Measurements from ENCODE around the gene HIRA. TPM values are rescaled to one million over a fixed set of nuclear protein-coding genes. Genes with fewer than 3 reads are reported as not detected.

The HIRA gene
- polyA plus RNA-seq, 3 donors, result 35.7 to 37.1 (median 36.0) TPM

DNA sequence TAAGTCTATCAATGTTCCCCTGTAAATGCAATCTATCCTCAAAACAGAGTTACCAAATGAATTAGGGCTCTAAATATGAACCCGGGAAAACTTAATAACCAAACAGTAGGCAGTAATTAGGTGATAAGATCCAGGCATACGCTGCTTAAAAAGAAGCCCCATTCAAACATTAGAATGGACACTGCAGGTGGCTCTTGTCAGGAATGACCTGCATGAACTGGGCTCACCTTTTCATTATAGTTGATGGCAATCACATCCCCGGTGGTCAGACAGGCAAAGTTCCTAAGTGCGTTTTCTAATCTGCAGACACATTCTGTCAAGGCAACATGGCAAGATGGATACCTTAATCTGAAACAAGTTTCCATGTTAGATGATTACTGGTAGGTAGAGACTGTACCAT is 33.4 kb upstream of the HIRA start:
- no peak for DNase-seq

DNA sequence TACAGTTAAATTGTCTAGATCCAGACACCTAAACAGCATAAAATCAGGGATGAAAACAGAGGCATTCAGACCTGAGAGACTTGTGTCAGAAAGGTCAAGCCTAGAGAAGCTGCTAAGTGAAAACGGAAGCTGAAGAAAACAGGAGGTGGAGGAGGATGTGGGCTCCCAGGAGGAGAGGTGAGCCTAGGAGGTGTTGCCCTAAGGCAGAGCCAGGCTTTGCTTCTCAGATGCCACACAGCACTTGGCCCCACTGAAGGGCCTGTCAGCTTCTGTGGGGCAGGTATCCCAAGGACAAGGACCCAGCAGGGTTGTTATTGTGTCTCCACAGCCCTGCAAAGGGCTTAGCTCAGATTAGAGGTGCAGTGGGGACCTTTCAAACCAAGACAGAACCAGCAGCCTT is 33.0 kb upstream of the HIRA start:
- no peak for DNase-seq

DNA sequence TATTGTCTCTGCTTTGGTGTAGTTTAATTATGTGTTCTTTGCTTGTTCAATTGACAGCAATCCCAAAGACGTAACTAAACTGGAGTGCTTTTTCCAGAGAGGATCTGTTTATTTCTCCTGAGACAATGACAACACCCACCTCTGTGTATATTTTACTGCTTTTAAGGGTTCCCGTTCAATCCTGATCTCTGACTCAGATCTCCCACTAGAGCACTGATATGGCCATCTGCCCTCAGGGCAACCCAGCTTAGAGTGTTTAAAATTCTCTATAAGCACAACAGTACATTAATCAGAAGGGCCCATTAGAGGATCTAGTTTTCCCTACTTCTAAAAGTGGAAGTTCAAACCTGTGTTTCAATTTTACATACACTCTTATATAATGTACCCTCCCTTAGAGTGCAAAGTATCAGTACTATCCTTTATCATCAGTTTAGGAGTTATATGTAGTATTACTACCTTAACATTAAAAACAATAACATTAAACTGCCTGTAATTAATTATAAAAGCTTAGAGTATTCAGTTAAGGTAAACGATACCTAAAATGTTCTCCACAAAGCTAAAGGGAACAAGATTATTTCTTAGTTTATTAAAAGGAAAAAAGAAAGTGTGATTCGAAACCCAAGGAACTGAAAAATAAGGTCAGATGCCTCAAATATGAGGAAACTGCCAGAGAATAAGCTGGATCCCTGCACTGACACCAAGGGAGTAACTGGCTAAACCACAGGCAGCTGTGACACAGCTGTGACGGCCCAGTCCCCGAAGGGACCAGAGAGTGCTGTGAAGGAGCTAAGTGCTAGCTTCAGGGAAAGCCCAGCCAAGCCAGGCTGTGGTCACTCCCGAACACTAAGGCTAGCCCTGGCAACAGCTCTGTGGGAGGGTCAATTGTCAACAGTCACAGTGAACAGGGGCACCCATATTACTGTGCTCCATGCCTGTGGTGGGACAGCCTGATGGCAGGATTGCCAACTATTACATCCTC is 32.2 kb upstream of the HIRA start:
- DNase-seq, result no peak

DNA sequence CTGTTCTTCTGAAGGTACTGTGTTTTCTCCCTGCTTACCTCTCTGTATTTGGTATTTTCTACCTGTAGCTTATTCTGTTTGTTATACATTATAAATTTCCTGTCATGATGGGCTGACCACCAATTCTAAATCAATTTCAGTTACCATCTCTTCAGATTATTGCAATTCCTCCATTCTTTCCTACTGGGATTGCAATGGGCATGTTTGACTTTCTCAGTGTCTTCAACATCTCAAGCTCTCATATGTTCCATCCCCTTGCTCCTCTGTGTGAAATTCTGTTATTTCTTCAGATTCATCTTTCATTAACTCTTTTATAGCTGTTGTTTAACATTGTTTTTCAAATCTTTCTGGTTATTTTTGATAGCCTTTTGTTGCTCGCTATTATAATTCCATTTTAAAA is 31.5 kb upstream of the HIRA start:
- no peak for DNase-seq

DNA sequence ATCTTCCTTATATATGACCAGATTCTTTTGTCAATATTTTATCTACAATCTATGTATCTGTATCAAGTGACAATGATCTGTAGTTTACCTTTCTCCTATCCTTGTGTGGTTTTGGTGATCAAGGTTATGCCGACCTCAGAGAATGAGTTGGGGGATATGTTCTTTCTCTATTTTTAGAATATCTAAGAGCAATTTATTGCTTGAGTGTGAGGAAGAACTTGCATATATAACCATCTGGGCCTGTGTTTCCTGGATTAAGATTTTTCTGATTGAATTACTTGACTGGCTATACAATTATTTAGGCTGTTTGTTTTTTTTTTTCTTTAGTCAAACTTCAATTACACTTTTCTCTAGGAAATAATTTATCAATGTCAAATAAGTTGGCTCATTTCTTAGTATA is 30.0 kb upstream of the HIRA start:
- no peak for DNase-seq

DNA sequence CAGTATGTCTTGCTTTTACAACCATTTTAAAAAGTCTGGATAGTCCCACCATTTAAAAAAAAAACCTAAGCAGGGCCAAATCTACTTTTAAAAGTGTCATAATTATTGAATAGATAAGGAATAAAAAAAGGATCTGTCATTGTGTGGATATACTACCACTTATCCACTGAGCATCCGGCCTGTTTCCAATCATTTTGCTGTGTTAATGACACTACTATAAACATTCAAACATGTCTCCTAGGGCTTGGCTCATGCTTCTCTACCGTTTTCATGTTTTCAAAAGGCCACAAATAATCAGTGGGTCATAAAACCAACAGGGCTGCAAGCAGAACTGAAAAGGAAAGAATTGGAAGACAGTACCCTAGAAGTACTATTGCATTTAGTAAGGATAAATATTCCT is 28.5 kb upstream of the HIRA start:
- DNase-seq, result no peak

DNA sequence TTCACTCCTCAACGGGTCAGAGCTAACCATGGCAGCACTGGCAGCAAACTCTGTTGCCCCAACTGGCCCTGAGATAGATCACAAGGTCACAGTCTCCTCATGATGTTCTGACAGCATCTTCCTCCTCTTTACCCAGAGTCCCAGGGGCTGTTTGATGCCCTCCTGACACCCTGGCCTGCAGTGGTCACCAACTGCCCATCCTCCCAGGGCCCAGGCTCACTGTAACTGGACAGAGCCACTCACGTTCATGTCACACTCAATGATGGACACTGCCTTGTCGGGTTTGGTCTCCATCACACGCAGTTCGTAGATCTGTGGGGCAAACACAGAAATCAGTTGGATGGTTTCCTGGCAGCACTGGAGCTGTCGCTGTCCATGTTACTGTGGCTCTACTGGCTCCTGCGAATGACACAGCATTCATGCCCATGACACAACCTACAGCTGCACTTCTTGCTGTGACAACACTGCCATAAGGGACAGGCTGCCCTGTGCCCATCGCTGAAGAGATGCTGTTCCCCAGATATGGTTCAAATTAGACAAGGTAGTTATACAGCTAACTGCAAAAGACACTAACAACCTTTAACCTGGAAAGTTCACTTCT is 26.4 kb upstream of the HIRA start:
- DNase-seq, result no peak

DNA sequence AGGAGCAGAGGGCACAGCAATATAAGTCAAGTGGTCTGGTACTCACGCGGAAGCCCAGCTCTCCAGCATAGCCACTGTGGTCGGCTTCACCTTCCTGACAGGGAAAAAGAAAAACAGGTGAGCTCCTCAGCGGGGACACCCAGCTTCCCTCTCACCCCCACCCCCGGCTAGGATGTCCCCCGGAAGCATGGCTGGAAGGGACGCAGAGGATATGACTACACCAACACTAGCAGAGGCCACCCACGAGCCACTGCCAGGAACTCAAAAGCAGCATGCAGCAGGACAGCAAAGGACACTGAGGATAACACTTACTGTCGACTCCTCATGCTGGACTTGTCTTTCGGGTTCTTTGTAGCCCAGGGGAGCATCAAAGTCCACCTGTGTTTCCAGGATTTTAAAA is 25.0 kb upstream of the HIRA start:
- no peak for DNase-seq

DNA sequence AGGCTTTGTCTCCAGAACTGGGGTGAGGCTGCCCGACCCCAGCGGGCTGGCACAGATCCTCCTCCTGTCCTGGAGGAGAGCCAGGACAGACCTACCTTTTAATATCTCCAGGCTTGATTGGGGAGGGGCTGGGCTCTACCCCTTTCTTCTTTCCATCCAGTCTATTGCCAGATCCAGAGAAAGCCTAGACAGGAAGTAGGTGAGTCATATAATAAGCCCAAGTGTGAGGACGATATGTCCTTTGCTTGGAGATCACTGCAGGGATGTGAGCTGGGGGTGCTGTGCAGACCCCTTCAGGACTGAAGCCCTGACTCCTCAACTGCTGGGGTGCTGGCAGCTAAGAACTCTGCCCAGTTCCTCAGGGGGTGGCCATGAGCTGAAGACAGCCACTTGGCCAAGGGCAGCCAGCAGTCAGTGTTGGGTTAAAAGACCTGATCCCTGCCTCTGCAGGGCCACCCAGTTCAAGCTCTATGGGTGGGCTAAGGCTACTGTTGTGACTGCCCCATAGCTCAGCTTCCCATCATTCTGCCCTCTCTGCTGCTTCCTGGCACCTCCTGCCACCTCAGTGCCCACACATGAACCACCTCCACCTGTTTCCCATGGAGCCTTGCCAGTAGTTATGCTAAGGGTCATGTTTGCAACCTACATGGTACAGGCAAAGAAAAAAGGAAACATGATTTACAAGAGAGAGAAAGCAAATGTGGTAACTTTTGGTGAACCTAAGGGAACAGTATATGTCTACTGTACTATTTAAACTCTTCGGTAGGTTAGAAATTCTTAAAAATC is 24.2 kb upstream of the HIRA start:
- no peak for DNase-seq

DNA sequence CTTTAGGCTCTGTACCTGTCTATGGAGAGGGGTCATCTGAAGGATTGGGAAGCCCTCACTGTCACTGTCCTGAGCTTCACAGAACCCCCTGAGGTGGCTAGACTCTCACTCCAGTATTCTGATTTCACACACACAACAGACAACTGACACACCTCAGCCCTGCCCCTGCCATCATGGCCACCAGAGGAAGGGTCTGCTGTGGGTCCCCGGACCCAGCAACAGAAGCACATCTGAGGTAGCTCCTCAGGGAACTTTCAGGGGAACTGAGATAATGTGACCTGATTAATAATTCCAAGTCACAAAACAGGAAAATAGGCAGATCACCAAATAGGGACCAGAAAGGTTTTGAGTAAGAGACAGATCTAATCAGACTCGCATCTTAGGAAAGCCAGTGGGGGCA is 23.5 kb upstream of the HIRA start:
- DNase-seq, result no peak

DNA sequence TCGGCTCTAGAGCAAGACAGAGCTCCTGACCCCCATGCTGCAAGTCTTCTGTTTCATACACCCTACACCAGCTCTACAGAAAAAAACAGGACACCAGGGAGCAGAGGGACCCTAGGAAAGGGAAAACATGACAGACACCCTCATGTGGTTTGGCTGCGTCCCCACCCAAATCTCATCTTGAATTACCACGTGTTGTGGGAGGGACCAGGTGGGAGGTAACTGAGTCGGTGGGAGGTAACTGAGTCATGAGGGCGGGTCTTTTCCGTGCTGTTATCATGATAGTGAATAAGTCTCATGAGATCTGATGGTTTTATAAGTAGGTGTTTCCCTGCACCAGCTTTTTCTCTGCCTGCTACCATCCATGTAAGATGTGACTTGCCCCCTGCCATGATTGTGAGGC is 22.6 kb upstream of the HIRA start:
- no peak for DNase-seq

DNA sequence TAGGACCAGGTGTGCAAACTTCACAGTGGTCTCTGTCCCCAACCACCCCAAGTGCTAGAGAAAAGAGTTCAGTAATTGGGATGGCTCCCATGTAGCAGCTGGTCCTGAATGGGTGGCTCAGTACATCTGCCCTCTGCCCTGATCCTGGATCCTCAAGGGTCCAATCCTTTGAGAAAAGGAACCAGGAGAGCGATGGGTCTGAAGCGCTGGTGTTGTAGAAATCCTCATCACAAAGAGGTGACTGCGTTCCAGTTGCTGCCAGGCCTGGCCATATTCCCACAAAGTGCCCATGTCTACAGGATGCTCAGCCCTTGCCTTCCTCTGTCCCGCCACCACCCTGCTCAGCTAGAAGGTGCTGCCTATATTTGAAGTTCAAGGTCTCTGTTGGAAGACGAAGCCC is 22.2 kb upstream of the HIRA start:
- DNase-seq, result no peak

DNA sequence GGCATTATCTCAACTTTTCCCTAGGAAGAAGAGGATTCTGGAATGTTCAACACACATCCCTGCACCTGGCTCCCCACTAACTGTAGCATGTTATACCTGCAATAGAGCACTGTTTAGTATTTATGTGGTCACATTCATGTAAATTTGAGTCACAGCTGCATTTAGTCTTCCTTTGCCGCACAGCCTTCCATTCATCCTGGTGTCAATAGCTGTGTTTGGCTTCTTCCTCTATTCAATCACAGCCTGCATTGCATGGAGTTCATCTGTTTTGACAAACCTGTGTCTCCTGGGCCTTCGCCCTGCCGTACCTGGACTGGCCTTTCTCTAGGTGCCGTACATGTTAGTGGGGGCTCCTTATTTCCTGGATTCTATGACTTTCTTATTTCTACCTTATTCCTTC is 20.0 kb upstream of the HIRA start:
- no peak for DNase-seq

DNA sequence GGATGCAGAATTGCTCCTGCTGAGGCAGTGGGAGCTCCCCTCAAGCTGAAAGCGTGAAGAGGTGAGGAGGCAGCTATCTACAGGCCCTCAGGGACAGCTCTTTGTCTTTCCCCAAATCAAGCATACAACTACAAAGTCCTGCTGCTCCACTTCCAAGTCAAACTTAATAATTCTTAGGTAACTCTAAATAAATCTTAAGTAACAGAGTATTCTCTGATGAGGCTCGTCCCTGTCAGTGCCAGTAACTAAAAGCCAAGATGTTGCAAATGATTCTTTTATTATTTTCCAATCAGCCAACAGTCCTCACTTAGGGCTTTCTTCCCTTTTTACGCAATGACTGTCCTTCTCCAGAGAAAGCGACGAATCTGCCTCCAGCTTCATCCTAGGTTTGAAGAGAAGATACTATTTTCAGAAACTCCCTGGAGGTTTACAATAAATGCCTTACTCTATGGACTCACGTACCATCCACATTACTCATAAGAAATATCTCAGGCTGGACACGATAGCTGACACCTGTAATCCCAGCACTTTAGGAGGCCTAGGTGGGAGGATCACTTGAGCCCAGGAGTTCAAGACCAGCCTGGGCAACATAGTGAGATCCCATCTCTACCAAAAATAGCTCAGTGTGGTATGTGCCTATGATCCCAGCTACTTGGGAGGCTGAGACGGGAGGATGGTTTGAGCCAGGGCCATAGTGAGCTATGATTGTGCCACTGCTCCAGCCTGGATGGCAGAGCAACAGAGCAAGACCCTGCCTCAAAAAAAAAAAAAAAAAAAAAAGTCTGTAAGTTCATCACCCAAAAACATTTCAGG is 19.0 kb upstream of the HIRA start:
- no peak for DNase-seq

DNA sequence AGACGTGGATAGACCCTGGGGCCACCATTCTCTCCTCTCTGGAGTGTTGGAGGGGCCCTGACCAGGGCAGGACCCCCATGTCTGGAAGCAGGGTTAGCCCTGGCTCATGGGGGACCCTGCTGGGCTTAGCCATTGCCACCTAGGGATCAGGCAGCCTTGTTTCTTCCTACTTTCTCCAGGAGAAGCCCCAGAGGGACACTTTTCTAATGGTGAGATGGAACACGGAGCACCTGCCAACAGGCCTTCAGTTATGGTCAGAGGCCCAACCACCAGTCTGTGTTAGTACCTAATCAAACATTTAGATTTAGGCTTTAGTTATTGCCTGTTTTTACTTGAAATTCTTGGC is 17.9 kb upstream of the HIRA start:
- DNase-seq, result no peak

DNA sequence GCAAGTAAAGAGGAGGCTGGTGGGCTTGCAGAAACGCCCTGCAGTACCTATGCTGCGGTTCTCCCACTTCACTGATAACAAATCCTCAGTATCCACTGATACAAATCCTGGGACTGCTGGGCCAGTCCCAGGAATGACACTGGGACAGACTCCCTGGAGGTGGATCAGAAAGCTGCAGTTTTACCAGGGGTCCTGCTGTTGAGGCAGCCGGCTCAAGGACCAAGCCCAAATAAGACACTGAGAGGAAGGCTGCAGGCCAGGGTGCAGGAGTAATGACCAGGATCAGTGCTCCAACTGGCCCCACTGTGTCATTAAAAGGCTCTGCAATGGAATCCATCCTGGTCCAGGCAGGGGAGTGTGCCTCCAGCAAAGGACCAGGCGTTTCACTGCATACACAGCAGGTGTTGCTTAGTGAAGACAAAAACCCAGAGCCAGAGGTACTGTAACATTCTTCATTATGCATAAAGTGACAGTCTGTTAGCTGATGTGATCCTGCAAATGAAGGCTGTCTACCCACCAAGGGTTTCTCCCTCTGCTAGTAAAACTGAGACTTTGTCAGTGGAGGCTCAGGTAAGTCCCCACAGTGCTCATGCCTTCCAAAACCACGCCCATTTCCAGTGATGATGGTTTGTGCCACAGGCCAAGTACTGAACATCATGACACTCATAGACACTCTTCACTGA is 17.3 kb upstream of the HIRA start:
- DNase-seq, result no peak

DNA sequence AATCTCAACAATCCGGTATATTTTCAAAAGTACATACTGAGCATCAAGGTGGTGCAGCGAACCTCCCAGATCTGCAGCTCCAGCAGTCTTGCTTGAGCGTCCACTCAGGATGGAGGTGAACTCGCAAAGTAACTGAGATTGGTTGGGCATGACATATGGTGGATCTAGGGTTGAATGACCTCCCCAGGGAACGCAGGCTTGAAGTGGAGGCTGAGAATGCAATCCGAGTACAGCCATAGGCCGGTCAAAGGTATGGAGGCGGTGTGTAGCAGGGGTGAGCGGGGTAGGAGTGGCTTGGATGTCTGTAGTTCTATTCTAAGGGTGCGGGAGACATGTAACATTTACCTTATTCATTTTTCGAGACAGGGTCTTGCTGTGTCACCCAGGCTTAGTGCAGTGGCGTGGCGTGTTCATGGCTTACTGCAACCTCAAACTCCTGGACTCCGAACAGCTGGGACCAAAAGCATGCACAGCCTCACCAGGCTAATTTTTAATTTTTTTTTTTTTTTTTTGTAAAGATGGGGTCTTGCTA is 16.6 kb upstream of the HIRA start:
- no peak for DNase-seq

DNA sequence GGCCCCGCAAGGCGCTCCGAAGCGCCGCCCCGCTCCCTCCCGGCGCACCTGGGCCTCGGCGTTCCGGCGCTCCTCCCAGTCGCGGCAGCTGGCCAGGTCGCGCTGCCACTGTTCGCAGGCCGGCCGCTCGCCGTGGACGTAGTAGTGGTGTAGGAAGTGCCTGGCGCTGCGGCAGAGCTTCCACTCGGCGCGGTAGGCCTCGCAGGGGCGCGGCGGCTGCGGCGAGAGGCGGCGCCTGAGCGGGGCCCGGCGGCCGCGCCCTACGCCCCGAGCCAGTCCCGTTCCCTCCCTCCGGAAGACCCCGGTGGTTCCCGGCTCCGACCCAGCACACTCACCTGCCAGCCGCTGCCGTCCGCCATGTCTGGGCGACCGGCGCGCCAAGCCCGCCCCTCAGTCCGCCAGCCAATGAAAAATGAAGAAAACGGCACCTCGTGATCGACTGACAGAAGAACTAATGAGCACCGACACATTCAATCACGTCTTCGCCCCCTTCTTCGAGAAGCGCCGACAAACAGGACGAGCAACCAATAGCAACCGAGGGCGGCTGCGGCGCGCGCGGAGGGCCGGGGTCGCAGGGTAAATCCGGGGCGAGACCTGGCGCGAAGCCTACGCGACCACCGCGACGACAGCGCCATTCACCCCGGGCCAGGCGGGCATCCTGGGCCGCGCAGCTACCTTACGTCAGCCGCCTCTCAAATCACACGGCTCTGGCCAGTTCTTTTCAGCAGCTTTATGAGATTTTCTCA is 16.0 kb upstream of the HIRA start, which contains the start of gene C22orf39:
C22orf39 (minus strand) TSS at position 382 of the 746 bp plus-strand sequence; CDS start at position 359, 23 bp downstream.
- peak; percentile 93 for DNase-seq

DNA sequence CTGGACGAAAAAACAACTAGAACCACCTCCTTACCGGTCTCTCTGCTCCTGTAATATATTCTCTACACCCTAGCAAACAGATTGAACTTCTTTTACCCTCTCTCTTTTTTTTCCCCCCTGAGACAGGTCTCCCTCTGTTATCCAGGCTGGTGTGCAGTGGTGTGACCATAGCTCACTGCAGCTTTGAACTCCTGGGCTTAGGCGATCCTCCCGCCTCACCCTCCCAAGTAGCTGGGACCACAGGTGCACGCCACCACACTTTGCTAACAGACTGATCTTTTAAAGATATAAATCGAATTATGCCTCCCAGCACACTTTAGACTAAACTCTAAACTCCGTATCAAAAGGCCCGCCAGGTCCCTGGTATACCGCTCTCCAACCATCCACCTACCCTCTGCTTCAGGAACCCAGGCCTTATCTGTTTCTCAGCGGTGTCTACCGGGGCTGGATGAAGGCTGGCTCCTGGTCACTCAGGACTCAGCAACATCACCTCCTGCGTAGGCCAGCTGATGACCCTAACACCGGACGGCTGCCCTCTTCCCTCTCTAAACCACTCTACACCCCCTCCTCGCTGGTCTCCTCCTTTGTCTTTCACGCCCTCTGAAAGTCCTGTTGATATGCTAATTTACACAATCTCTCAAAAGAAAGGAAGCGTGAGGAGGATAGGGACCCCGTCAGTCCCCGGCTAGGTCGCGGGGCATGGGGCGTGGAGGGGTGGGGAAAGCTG is 15.2 kb upstream of the HIRA start:
- DNase-seq, result no peak
